Mesenteric fat pad (tissue), 1 donor: ENCODE measurements around the gene LRMDA. TPM values are rescaled to one million over a fixed set of nuclear protein-coding genes. Genes with fewer than 3 reads are reported as not detected.

ENCODE experiments used
- DNase-seq: peaks from one replicate; pipeline ENCODE4 v3.0.0-alpha.2; 2020; ENCODE audit warnings: low spot score
- total RNA-seq: library from RNA; stranded (reverse); fragmentation: NEBNext Ultra II Directional; extraction: Animal tissue kit (Norgen Biotek cat#: 25700); gene quantifications from one replicate; pipeline ENCODE4 v1.2.1, GENCODE V29; 2021
- donor health status: DM: yes; HTN: yes; CAD: no.

LRMDA gene
- total RNA-seq, 1 donor from 2014 or later = 26.6 TPM

- DNase-seq = no peak
Observed at GRCh38 chr10:75633568-75633967, 202.1 kb downstream of the LRMDA start.

- DNase-seq = no peak
Observed at GRCh38 chr10:75634947-75635346, 203.5 kb downstream of the LRMDA start.

GRCh38 chr10:75638752-75639151 is 207.3 kb downstream of the LRMDA start:
- no peak for DNase-seq

- DNase-seq = no peak
Observed at GRCh38 chr10:75639736-75640135, 208.3 kb downstream of the LRMDA start.

- no peak for DNase-seq
Observed at GRCh38 chr10:75640381-75640780, 209.0 kb downstream of the LRMDA start.

- DNase-seq = no peak
Observed at GRCh38 chr10:75640803-75641202, 209.4 kb downstream of the LRMDA start.

GRCh38 chr10:75643405-75643804 is 212.0 kb downstream of the LRMDA start:
- DNase-seq = no peak

GRCh38 chr10:75643944-75644692 is 212.7 kb downstream of the LRMDA start:
- no peak for DNase-seq

- DNase-seq = no peak
Observed at GRCh38 chr10:75645704-75646103, 214.3 kb downstream of the LRMDA start.

GRCh38 chr10:75646218-75646915 is 214.9 kb downstream of the LRMDA start:
- no peak for DNase-seq

- DNase-seq = no peak
Observed at GRCh38 chr10:75646916-75647315, 215.5 kb downstream of the LRMDA start.

- no peak for DNase-seq
Observed at GRCh38 chr10:75647675-75648074, 216.3 kb downstream of the LRMDA start.

GRCh38 chr10:75648351-75648750 is 216.9 kb downstream of the LRMDA start:
- no peak for DNase-seq

- DNase-seq = no peak
Observed at GRCh38 chr10:75648854-75649253, 217.4 kb downstream of the LRMDA start.

GRCh38 chr10:75649466-75649865 is 218.0 kb downstream of the LRMDA start:
- no peak for DNase-seq

- no peak for DNase-seq
Observed at GRCh38 chr10:75650648-75651047, 219.2 kb downstream of the LRMDA start.

GRCh38 chr10:75651417-75651816 is 220.0 kb downstream of the LRMDA start:
- DNase-seq = no peak

GRCh38 chr10:75652146-75652740 is 220.8 kb downstream of the LRMDA start:
- no peak for DNase-seq

- DNase-seq = no peak
Observed at GRCh38 chr10:75653761-75654160, 222.3 kb downstream of the LRMDA start.

- DNase-seq = no peak
Observed at GRCh38 chr10:75654171-75654771, 222.8 kb downstream of the LRMDA start.

- no peak for DNase-seq
Observed at GRCh38 chr10:75654772-75655171, 223.3 kb downstream of the LRMDA start.
